Hindlimb muscle (tissue), 1 donor: ENCODE measurements around the gene OR13J1. TPM values are rescaled to one million over a fixed set of nuclear protein-coding genes. Genes with fewer than 3 reads are reported as not detected.
"Not testable (repeated sequence)": the region's sequence is repeated elsewhere in the genome, so short reads cannot be mapped to it uniquely, and the experiment has no call there.

Source experiments
- DNase-seq: peaks from one replicate; pipeline ENCODE4 v3.0.0-alpha.2; 2013
- polyA plus RNA-seq: library from polyadenylated mRNA; unstranded; fragments of 120-200 nt; gene quantifications from one replicate; pipeline ENCODE4 v1.2.1, GENCODE V29; 2013; ENCODE audit not compliant: insufficient read length

The OR13J1 gene
- polyA plus RNA-seq, result not detected

GRCh38 chr9:35870351-35870923, at the start of gene OR13J1:
Gene OR13J1, minus strand, starts transcription at chr9:35870401. Its CDS starts 0 bp downstream, at chr9:35870401.
- DNase-seq, result no peak

GRCh38 chr9:35919212-35920008, 49.2 kb upstream of the OR13J1 start:
- DNase-seq, result no peak

- no peak for DNase-seq
These were observed 48.6 kb upstream of the OR13J1 start for GRCh38 chr9:35918780-35919179.

- DNase-seq, result no peak
These were observed 47.1 kb upstream of the OR13J1 start for GRCh38 chr9:35917261-35917660.

GRCh38 chr9:35915681-35916294, 45.6 kb upstream of the OR13J1 start:
- DNase-seq, result no peak

- DNase-seq, result no peak
These were observed 44.2 kb upstream of the OR13J1 start for GRCh38 chr9:35914301-35914807.

- DNase-seq, result not testable (repeated sequence)
These were observed 43.2 kb upstream of the OR13J1 start for GRCh38 chr9:35913429-35913828.

GRCh38 chr9:35912791-35913400, 42.7 kb upstream of the OR13J1 start:
- no peak for DNase-seq

- DNase-seq, result no peak
These were observed 41.5 kb upstream of the OR13J1 start for GRCh38 chr9:35911690-35912089.

GRCh38 chr9:35910613-35911359, 40.6 kb upstream of the OR13J1 start:
- DNase-seq, result no peak

GRCh38 chr9:35909687-35910612, 39.7 kb upstream of the OR13J1 start:
- no peak for DNase-seq

- no peak for DNase-seq
These were observed 39.1 kb upstream of the OR13J1 start, which contains the start of gene SPAAR for GRCh38 chr9:35909274-35909673. Gene SPAAR, plus strand, starts transcription at chr9:35909490. Its CDS starts 974 bp downstream, at chr9:35910464.

GRCh38 chr9:35908504-35909125, 38.4 kb upstream of the OR13J1 start:
- DNase-seq, result no peak

- peak; percentile 86 for DNase-seq
These were observed 37.7 kb upstream of the OR13J1 start for GRCh38 chr9:35907711-35908503.

GRCh38 chr9:35906923-35907699, 36.9 kb upstream of the OR13J1 start:
- DNase-seq, result no peak

GRCh38 chr9:35905912-35906679, 35.9 kb upstream of the OR13J1 start, which contains the start of gene HRCT1:
Gene HRCT1, plus strand, starts transcription at chr9:35906202. Its CDS starts 86 bp downstream, at chr9:35906288.
- peak; percentile 82 for DNase-seq

- no peak for DNase-seq
These were observed 35.0 kb upstream of the OR13J1 start for GRCh38 chr9:35905051-35905781.
